DND-41 (cell line): ENCODE results near the gene RABGAP1L.
"Not testable (repeated sequence)": the region's sequence is repeated elsewhere in the genome, so short reads cannot be mapped to it uniquely, and the experiment has no call there.

Experiments used
- ATAC-seq: fragments of 200-7000 bp; cut with Tn5 transposase; 3 replicates; pipeline ENCODE4 v1.9.1; 2021; ENCODE audit warnings: low read depth; ENCODE audit not compliant: insufficient read depth
- DNase-seq: peaks from one replicate; pipeline ENCODE4 v3.0.0-alpha.2; 2020
- H2AFZ ChIP-seq: 2 replicates; pipeline ENCODE4 v1.6.0; 2012; ENCODE audit warnings: low read depth, low read length
- H3K27ac ChIP-seq: 2 replicates; pipeline ENCODE4 v1.5.1; 2012; ENCODE audit warnings: low read length, inconsistent platforms
- H3K27me3 ChIP-seq: fragments of 200-600 bp; sonication (generic); 2 replicates; pipeline ENCODE4 v1.6.0; 2012; ENCODE audit warnings: low read length, mild to moderate bottlenecking, inconsistent platforms; ENCODE audit not compliant: insufficient read depth, poor library complexity
- H3K36me3 ChIP-seq: 2 replicates; pipeline ENCODE4 v1.5.1; 2012; ENCODE audit warnings: low read length, inconsistent platforms; ENCODE audit not compliant: insufficient read depth
- H3K4me1 ChIP-seq: 2 replicates; pipeline ENCODE4 v1.5.1; 2012; ENCODE audit warnings: mild to moderate bottlenecking, low read length; ENCODE audit not compliant: insufficient read depth
- H3K4me2 ChIP-seq: 2 replicates; pipeline ENCODE4 v1.6.0; 2012; ENCODE audit warnings: mild to moderate bottlenecking, moderate library complexity, low read length, inconsistent platforms; ENCODE audit not compliant: insufficient read depth
- H3K4me3 ChIP-seq, 2 experiments: fragments of 200-600 bp in 1 of 2; shearing (Covaris generic) in 1 of 2; 2 replicates each; pipeline ENCODE4 v1.5.1; 2012 to 2016; ENCODE audit warnings: inconsistent platforms in 2 of 2, low read length in 2 of 2, mild to moderate bottlenecking in 2 of 2, low read depth in 1 of 2, moderate library complexity in 1 of 2
- H3K79me2 ChIP-seq: 2 replicates; pipeline ENCODE4 v1.6.0; 2012; ENCODE audit warnings: low read length, inconsistent platforms; ENCODE audit not compliant: insufficient read depth
- H3K9ac ChIP-seq: 2 replicates; pipeline ENCODE4 v1.6.0; 2012; ENCODE audit warnings: low read depth, mild to moderate bottlenecking, inconsistent platforms, low read length, moderate library complexity
- H3K9me3 ChIP-seq: 2 replicates; pipeline ENCODE4 v1.5.1; 2012; ENCODE audit warnings: low read length, moderate library complexity, mild to moderate bottlenecking, inconsistent platforms; ENCODE audit not compliant: insufficient read depth, severe bottlenecking
- H4K20me1 ChIP-seq: 2 replicates; pipeline ENCODE4 v1.6.0; 2012; ENCODE audit warnings: low read length; ENCODE audit not compliant: insufficient read depth
- CTCF ChIP-seq: IDR thresholded peaks from 2 replicates; pipeline ENCODE4 v1.5.1; 2012; ENCODE audit warnings: borderline replicate concordance, low read length, moderate library complexity, mild to moderate bottlenecking; ENCODE audit not compliant: poor library complexity, severe bottlenecking; ENCODE audit errors: extremely low read depth
- EZH2 ChIP-seq: IDR thresholded peaks from 3 replicates; pipeline ENCODE4 v1.6.1; 2012; ENCODE audit warnings: borderline replicate concordance, low read depth, mild to moderate bottlenecking, moderate library complexity, low read length, inconsistent platforms; ENCODE audit not compliant: severe bottlenecking

RABGAP1L gene

GRCh38 chr1:174519844-174520243 is 360.5 kb downstream of the RABGAP1L start:
- DNase-seq: no peak

GRCh38 chr1:174531751-174532150 is 372.4 kb downstream of the RABGAP1L start:
- TF ChIP-seq EZH2: no peak
- no peak for TF ChIP-seq CTCF
- Histone ChIP-seq H3K9me3 (peaks cover 22% of the 10 kb centered on the region), H3K9ac (no peak overlapping the region), H3K4me1 (no peaks in the 10 kb centered on the region), H3K27me3 (no peaks in the 10 kb centered on the region), H4K20me1 (no peaks in the 10 kb centered on the region), H2AFZ (no peak overlapping the region), H3K36me3 (no peaks in the 10 kb centered on the region; the same call in 1 of the 2 replicates), H3K4me3 (no peak overlapping the region), H3K27ac (no peak overlapping the region), H3K79me2 (no peaks in the 10 kb centered on the region), H3K4me2 (no peak overlapping the region)
- ATAC-seq (no peak), DNase-seq (no peak)

More at GRCh38 chr1:174519844-174520243, 360.5 kb downstream of the RABGAP1L start:
- Histone ChIP-seq H3K27me3 (no peaks in the 10 kb centered on the region), H3K4me3 (no peak overlapping the region), H3K9ac (no peak overlapping the region), H3K27ac (no peak overlapping the region), H3K79me2 (no peaks in the 10 kb centered on the region), H3K36me3 (no peaks in the 10 kb centered on the region), H3K4me2 (no peak overlapping the region), H4K20me1 (no peaks in the 10 kb centered on the region), H2AFZ (no peak overlapping the region), H3K4me1 (no peaks in the 10 kb centered on the region), H3K9me3 (peaks cover 2% of the 10 kb centered on the region)
- TF ChIP-seq EZH2 (no peak), CTCF (no peak)
- no peak for ATAC-seq

- no peak overlapping the region for H3K4me2 ChIP-seq
- H3K9ac ChIP-seq: no peak overlapping the region
- H3K4me1 ChIP-seq: no peaks in the 10 kb centered on the region
- H3K9me3 ChIP-seq: peaks cover 18% of the 10 kb centered on the region
- no peaks in the 10 kb centered on the region; the same call in 1 of the 2 replicates for H3K36me3 ChIP-seq
- no peak overlapping the region for H3K4me3 ChIP-seq
- no peak overlapping the region for H2AFZ ChIP-seq
- no peaks in the 10 kb centered on the region for H4K20me1 ChIP-seq
- no peak overlapping the region for H3K27ac ChIP-seq
- DNase-seq (no peak), ATAC-seq (no peak)
- no peaks in the 10 kb centered on the region for H3K27me3 ChIP-seq
- H3K79me2 ChIP-seq: no peaks in the 10 kb centered on the region
- no peak for TF ChIP-seq CTCF
- no peak for TF ChIP-seq EZH2
These were observed 375.5 kb downstream of the RABGAP1L start for GRCh38 chr1:174534789-174535188.

- ATAC-seq: no peak
These were observed 375.9 kb downstream of the RABGAP1L start for GRCh38 chr1:174535207-174535606.

GRCh38 chr1:174543421-174543820 is 384.1 kb downstream of the RABGAP1L start:
- not testable (repeated sequence) for H3K4me1 ChIP-seq, H3K9ac ChIP-seq, H3K27me3 ChIP-seq, ATAC-seq, H4K20me1 ChIP-seq, H3K27ac ChIP-seq, DNase-seq, H3K79me2 ChIP-seq, H3K9me3 ChIP-seq, H3K4me3 ChIP-seq, H3K36me3 ChIP-seq, H2AFZ ChIP-seq, H3K4me2 ChIP-seq

More at GRCh38 chr1:174535207-174535606, 375.9 kb downstream of the RABGAP1L start:
- Histone ChIP-seq H3K79me2 (no peaks in the 10 kb centered on the region), H3K4me1 (no peaks in the 10 kb centered on the region), H3K27ac (no peak overlapping the region), H4K20me1 (no peaks in the 10 kb centered on the region), H3K36me3 (no peaks in the 10 kb centered on the region; the same call in 1 of the 2 replicates), H3K4me3 (no peak overlapping the region), H3K27me3 (no peaks in the 10 kb centered on the region), H3K4me2 (no peak overlapping the region), H3K9me3 (peaks cover 13% of the 10 kb centered on the region), H3K9ac (no peak overlapping the region), H2AFZ (no peak overlapping the region)
- no peak for DNase-seq
- TF ChIP-seq CTCF (no peak), EZH2 (no peak)
